Mammary epithelial cell (primary cell): ENCODE measurements around the gene NANOS2.

ENCODE experiments used
- EZH2 ChIP-seq: IDR thresholded peaks from 2 replicates; pipeline ENCODE4 v1.6.1; 2012; ENCODE audit warnings: low read length, inconsistent platforms, borderline replicate concordance
- TF ChIP-seq, protein P1 (sequence below), 2 donors: IDR thresholded peaks in 1 of 2; conservative IDR thresholded peaks in 1 of 2; 2 replicates each; pipeline ENCODE4 v1.5.1; 2011 to 2012; ENCODE audit warnings: inconsistent platforms in 2 of 2, low read length in 2 of 2, mild to moderate bottlenecking in 2 of 2, control low read depth in 1 of 2, low read depth in 1 of 2; ENCODE audit not compliant: insufficient read depth in 1 of 2; ENCODE audit errors: extremely low read depth in 1 of 2

DNA sequence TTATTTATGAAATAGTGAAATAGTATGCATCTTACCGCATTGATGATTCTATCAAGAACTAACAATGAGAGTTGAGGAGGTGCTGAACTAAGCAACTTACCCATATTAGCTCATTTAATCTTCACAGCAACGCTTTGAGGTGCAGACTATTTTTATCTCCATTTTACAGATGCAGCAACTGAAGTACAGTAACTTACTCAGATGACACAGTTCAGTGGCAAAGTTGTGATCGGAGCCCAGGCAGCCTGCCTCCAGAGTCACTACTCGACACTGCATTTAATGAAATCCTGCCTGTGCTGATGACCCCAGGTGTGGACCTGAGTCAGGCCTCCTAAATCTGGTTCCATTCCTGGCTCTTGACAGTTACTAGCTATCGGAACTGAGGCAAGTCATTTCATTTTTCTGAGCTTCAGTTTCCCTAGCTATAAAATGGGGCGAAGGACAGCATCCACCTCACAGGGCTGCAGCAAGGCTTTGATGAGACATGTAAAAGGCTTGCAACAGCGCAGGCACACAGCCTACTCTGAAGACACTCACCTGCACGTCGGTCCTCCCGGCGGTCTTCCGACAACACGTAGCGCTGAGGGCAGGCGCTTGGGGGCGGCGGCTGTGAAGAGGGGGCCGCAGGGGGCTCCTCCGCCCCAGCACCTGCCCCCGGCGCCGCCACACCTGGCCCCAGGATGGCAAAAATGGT lies 13.7 kb downstream of the NANOS2 start:
- TF ChIP-seq, protein P1, sequence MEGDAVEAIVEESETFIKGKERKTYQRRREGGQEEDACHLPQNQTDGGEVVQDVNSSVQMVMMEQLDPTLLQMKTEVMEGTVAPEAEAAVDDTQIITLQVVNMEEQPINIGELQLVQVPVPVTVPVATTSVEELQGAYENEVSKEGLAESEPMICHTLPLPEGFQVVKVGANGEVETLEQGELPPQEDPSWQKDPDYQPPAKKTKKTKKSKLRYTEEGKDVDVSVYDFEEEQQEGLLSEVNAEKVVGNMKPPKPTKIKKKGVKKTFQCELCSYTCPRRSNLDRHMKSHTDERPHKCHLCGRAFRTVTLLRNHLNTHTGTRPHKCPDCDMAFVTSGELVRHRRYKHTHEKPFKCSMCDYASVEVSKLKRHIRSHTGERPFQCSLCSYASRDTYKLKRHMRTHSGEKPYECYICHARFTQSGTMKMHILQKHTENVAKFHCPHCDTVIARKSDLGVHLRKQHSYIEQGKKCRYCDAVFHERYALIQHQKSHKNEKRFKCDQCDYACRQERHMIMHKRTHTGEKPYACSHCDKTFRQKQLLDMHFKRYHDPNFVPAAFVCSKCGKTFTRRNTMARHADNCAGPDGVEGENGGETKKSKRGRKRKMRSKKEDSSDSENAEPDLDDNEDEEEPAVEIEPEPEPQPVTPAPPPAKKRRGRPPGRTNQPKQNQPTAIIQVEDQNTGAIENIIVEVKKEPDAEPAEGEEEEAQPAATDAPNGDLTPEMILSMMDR (conservative IDR thresholded peaks at IDR 0.05 in 1 of 2, IDR thresholded peaks at IDR 0.05 in 1 of 2; ENCODE audit: extremely low read depth in 1 of 2, insufficient read depth in 1 of 2, low read depth in 1 of 2, low read length in 2 of 2): no peak
- TF ChIP-seq EZH2: no peak
